Astrocyte (in vitro differentiated cells and primary cell): Measurements from ENCODE around the gene MYO7B. TPM values are rescaled to one million over a fixed set of nuclear protein-coding genes. Genes with fewer than 3 reads are reported as not detected.
A peak's percentile ranks its signal among the peaks of the same experiment; 100 is the strongest.

ENCODE experiments used
- DNase-seq: peaks from one replicate; pipeline ENCODE4 v3.0.0-alpha.2; 2010; ENCODE audit warnings: low read depth
- FAIRE-seq: peaks from 2 replicates; lab custom pipeline; 2011; peaks lifted over from hg19 to GRCh38; lab: Jason Lieb, UNC
- H2AFZ ChIP-seq: 2 replicates; pipeline ENCODE4 v1.6.0; 2012; ENCODE audit warnings: low read depth, low read length, inconsistent platforms
- H3K27ac ChIP-seq: 2 replicates; pipeline ENCODE4 v1.5.1; 2011; ENCODE audit warnings: low read depth, low read length, inconsistent platforms
- H3K27me3 ChIP-seq: 2 replicates; pipeline ENCODE4 v1.6.0; 2011; ENCODE audit warnings: low read length, inconsistent platforms; ENCODE audit not compliant: insufficient read depth
- H3K36me3 ChIP-seq: 2 replicates; pipeline ENCODE4 v1.5.1; 2011; ENCODE audit warnings: low read length, inconsistent platforms; ENCODE audit not compliant: insufficient read depth
- H3K4me1 ChIP-seq: 2 replicates; pipeline ENCODE4 v1.5.1; 2011; ENCODE audit warnings: low read length, inconsistent platforms; ENCODE audit not compliant: insufficient read depth
- H3K4me2 ChIP-seq: 2 replicates; pipeline ENCODE4 v1.6.0; 2012; ENCODE audit warnings: low read length, inconsistent platforms
- H3K4me3 ChIP-seq: 2 replicates; pipeline ENCODE4 v1.5.1; 2011; ENCODE audit warnings: low read depth, mild to moderate bottlenecking, low read length, inconsistent platforms; ENCODE audit not compliant: insufficient read depth
- H3K79me2 ChIP-seq: 2 replicates; pipeline ENCODE4 v1.6.0; 2012; ENCODE audit warnings: mild to moderate bottlenecking, low read length, inconsistent platforms; ENCODE audit not compliant: insufficient read depth
- H3K9ac ChIP-seq: 2 replicates; pipeline ENCODE4 v1.6.0; 2012; ENCODE audit warnings: mild to moderate bottlenecking, low read length, inconsistent platforms
- H3K9me3 ChIP-seq: 2 replicates; pipeline ENCODE4 v1.5.1; 2012; ENCODE audit warnings: low read depth, mild to moderate bottlenecking, low read length, inconsistent platforms; ENCODE audit not compliant: insufficient read depth
- H4K20me1 ChIP-seq: 2 replicates; pipeline ENCODE4 v1.6.0; 2012; ENCODE audit warnings: low read length, inconsistent platforms; ENCODE audit not compliant: insufficient read depth
- H3K27ac Mint-ChIP-seq: one replicate; pipeline ENCODE4 v1.8.0; 2021; ENCODE audit warnings: mild to moderate bottlenecking, mixed read lengths; ENCODE audit not compliant: unreplicated experiment
- H3K27me3 Mint-ChIP-seq: one replicate; pipeline ENCODE4 v1.8.0; 2021; ENCODE audit warnings: low read depth, mixed read lengths; ENCODE audit not compliant: unreplicated experiment
- H3K36me3 Mint-ChIP-seq: one replicate; pipeline ENCODE4 v1.8.0; 2021; ENCODE audit warnings: low read depth, mixed read lengths; ENCODE audit not compliant: unreplicated experiment
- H3K4me1 Mint-ChIP-seq: one replicate; pipeline ENCODE4 v1.8.0; 2021; ENCODE audit warnings: low read depth, mixed read lengths; ENCODE audit not compliant: unreplicated experiment
- H3K4me3 Mint-ChIP-seq: one replicate; pipeline ENCODE4 v1.8.0; 2021; ENCODE audit warnings: mild to moderate bottlenecking, moderate library complexity, mixed read lengths; ENCODE audit not compliant: unreplicated experiment
- H3K9me3 Mint-ChIP-seq: one replicate; pipeline ENCODE4 v1.8.0; 2021; ENCODE audit warnings: mild to moderate bottlenecking, mixed read lengths; ENCODE audit not compliant: unreplicated experiment
- CTCF ChIP-seq: IDR thresholded peaks from 2 replicates; pipeline ENCODE4 v1.5.1; 2011; ENCODE audit warnings: low read depth, mild to moderate bottlenecking, inconsistent platforms, low read length, moderate library complexity; ENCODE audit not compliant: insufficient read depth
- EZH2 ChIP-seq: IDR thresholded peaks from 2 replicates; pipeline ENCODE4 v1.6.1; 2012; ENCODE audit warnings: mild to moderate bottlenecking, low read length, inconsistent platforms; ENCODE audit not compliant: insufficient read depth
- total RNA-seq: library from RNA; stranded (reverse); gene quantifications from 2 replicates; pipeline ENCODE4 v1.2.1, GENCODE V29; 2021

The MYO7B gene
- total RNA-seq, 1 donor from 2014 or later = 0.77 TPM

GRCh38 chr2:127658146-127658545 lies 122.7 kb downstream of the MYO7B start:
- Histone ChIP-seq H3K27me3 (peaks cover 4% of the 10 kb centered on the region), H3K4me1 (no peaks in the 10 kb centered on the region), H3K79me2 (peaks cover 7% of the 10 kb centered on the region), H3K4me3 (no peak overlapping the region), H3K9ac (no peak overlapping the region), H4K20me1 (peaks cover 23% of the 10 kb centered on the region), H2AFZ (no peak overlapping the region), H3K9me3 (no peaks in the 10 kb centered on the region), H3K36me3 (no peaks in the 10 kb centered on the region), H3K27ac (no peak overlapping the region), H3K4me2 (no peak overlapping the region)
- no peak for FAIRE-seq
- Mint-ChIP-seq H3K4me1 (peaks cover 29% of the 10 kb centered on the region), H3K4me3 (no peak overlapping the region), H3K36me3 (peaks cover 30% of the 10 kb centered on the region), H3K27me3 (peaks cover 2% of the 10 kb centered on the region), H3K9me3 (peaks cover 3% of the 10 kb centered on the region), H3K27ac (no peak overlapping the region)
- TF ChIP-seq EZH2 (no peak), CTCF (no peak)
- DNase-seq = no peak

GRCh38 chr2:127658641-127659407 lies 123.3 kb downstream of the MYO7B start:
- Histone ChIP-seq H3K27me3 (peaks cover 8% of the 10 kb centered on the region), H3K9me3 (no peaks in the 10 kb centered on the region), H3K36me3 (no peaks in the 10 kb centered on the region), H3K4me3 (no peak overlapping the region), H3K4me1 (no peaks in the 10 kb centered on the region), H3K9ac (no peak overlapping the region), H2AFZ (no peak overlapping the region), H3K79me2 (peaks cover 12% of the 10 kb centered on the region), H3K4me2 (no peak overlapping the region), H3K27ac (no peak overlapping the region), H4K20me1 (peaks cover 25% of the 10 kb centered on the region)
- peak overlapping the region; percentile 12 for H3K27ac Mint-ChIP-seq
- FAIRE-seq = no peak
- no peak for TF ChIP-seq CTCF
- TF ChIP-seq EZH2 = no peak
- peaks cover 29% of the 10 kb centered on the region for H3K4me1 Mint-ChIP-seq
- DNase-seq = no peak
- H3K36me3 Mint-ChIP-seq = peaks cover 27% of the 10 kb centered on the region
- peaks cover 3% of the 10 kb centered on the region for H3K9me3 Mint-ChIP-seq
- peaks cover 4% of the 10 kb centered on the region for H3K27me3 Mint-ChIP-seq
- H3K4me3 Mint-ChIP-seq = no peak overlapping the region
